T follicular helper cell (primary cell): ENCODE results near the gene PHETA1.
"Not testable (repeated sequence)": the region's sequence is repeated elsewhere in the genome, so short reads cannot be mapped to it uniquely, and the experiment has no call there.

Experiments
- DNase-seq: peaks from one replicate; pipeline ENCODE4 v3.0.0-alpha.2; 2020; ENCODE audit warnings: low read depth

The PHETA1 gene

DNA sequence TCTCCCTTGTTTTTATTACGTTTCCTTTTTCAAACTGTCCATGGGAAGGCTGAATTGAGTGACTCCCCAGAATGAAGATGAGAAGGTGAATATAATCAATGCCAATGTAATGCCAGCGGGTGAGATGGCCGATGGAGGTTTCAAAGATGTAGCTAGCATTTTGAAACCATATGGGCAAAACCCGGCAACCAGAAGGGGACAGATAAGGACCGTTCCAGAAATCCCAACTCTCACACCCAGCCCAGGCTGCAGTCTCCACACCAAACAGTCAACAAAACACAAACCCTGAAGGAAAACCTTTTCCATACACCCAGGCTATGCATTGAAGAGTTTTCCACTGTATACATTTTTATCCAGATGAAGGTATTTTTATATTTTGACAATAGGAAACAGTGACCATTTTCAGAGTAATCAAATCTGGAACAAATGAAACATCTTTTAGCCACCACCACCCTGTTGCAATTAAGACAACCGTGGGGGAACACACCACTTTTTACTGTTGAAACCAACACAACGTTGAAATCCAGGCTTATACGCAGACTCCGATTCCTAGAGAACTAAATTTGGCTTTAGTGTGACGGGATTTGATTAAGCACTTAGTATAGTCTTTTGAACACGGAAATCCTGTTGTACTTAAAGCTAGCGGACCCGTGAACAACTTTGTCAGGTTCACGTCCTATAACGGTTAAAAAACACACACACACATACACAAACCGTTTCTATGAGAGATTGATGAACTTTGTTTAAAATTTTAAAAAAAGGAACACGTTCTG, 19.0 kb downstream of the PHETA1 start:
- DNase-seq, result no peak

DNA sequence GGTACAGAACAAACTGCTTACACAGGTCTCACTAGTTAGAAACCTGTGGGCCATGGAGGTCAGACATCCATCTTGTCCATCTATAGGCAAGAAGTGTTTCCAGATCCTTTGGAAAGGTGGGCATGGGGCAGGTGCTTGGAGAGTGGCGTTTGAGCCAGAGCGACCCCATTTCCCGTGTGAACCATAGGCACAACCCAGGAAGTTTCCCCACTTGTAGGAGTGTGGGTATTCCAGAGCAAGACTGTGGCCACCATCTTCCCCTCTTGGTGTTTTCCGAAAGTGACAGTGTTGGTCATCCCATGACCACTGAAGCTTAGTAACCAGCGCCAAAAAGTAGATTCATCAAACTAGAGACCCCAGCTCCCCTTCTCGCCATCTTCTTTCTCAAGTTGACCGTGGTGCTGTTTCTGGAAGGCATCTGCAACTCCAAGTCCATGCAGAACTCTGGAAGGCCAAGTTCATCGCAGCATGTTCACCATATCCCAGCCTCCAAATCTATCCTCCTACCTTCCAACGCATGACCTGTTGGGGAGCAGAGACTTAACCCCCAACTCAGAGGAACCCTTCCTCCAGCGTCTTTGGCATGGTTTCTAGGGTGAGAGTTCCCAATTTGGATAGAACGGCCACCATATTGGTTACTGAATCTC, 19.7 kb downstream of the PHETA1 start:
- DNase-seq, result no peak

DNA sequence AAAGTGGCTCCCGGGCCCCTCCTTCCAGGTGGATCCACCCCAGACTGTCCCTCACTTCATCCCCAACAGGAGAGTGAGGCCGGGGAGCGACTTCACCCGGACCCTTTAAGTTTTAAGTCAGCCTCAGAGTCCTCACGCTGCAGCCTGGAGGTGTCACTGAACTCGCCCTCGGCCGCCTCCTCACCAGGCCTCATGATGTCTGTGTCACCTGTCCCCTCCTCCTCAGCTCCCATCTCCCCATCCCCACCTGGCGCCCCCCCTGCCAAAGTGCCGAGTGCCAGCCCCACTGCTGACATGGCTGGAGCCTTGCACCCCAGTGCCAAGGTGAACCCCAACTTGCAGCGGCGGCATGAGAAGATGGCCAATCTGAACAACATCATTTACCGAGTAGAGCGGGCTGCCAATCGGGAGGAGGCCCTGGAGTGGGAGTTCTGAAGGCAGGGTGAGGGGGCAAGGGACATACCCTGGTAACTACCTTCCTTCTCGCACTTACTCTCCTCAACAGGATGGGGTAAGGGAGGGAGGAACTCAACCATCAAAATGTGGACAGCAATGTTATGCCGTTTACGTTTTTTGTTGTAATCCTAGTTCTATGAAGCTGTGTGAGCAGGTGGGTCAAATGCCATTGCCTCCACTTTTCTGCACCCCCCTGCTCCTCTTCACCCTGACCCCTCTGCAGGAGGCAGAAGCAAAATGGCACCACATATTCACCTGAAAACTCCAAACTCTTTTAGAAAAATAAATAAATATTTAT, 20.8 kb downstream of the PHETA1 start:
- DNase-seq, result no peak

DNA sequence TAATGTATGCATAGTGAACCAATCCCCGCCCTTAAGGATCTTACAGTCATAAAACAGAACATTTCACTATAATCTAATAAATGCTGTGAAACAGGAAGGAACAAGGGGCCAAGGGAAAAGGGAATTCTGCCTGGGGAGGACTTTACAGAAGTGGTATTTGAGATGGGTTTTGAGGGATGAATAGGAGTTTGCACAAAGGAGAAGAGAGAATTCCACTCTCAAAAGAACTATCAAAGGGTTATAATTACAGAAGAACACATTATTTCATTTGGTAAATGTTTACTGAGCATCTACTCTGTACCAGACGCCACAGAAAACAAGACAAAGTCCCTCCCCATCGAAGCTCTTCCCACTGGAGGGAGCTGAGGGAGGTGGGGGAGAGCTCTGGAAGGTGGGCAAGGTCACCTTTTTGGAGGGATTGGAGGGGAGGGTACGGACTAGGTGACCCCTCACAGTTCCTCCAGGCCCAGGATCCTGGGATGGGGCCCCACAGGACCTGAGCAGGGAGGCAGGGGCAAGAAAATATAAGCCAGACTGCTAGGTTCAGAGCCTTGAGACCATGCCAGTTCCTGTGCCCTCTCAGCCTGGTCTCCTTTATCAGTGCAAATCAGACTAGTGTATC, 24.5 kb downstream of the PHETA1 start:
- no peak for DNase-seq

DNA sequence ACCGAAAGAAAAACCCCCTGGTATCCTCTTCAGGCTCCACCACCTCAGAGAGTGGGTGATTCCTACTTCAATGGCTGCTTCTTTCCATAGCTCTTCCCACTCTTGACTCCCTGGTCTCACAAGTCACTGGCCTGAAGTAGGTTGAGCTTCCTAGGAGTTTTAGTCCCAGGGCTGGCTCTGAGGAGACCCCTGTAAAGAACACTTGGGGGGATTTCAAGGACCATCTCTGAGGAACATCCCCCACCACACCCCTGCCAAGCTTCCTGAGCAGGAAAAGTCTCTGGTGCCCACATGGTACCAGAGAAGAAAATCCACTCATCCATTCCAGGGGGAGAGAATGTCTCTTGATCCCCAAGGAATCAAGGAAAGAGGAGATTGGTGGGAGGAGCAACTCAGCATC, 25.7 kb downstream of the PHETA1 start:
- no peak for DNase-seq

DNA sequence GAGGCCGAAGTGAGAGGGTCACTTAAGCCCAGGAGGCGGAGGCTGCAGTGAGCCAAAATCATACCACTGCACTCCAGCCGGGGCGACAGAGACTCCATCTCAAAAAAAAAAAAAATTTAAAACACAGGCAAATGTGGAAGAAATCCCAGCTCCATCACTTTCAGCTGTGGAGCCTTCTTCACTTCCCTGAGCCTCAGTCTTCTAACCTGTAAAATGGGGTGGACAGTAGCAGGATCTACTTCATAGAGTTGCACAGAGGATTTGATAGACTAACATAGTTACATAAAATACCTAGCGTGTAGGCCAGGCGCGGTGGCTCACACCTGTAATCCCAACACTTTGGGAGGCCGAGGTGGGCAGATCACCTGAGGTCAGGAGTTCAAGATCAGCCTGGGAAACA, 26.5 kb downstream of the PHETA1 start:
- DNase-seq, result no peak

DNA sequence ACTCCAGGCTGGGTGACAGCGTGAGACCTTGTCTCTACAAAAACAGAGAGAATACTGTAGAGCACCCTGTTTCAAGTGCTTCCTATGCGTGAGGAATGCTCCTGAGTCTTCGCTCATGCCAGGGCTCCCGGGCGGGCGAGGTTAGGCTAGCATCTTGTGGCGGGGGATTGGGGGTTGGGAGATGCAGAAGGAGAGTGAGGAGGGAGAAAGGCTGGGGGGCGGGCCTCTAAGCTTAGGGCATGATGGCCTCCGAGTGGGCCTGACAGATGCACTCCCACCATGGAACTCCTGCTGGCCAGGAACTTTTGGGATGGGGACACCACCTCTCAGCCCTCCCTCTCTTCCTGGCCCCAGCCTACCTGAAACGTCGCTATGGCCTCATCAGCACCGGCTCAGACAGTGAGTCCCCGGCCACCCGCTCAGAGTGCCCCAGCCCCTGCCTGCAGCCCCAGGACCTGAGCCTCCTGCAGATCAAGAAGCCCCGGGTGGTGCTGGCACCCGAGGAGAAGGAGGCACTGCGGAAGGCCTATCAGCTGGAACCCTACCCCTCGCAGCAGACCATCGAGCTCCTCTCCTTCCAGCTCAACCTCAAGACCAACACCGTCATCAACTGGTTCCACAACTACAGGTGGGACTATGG, 27.3 kb downstream of the PHETA1 start:
- no peak for DNase-seq

DNA sequence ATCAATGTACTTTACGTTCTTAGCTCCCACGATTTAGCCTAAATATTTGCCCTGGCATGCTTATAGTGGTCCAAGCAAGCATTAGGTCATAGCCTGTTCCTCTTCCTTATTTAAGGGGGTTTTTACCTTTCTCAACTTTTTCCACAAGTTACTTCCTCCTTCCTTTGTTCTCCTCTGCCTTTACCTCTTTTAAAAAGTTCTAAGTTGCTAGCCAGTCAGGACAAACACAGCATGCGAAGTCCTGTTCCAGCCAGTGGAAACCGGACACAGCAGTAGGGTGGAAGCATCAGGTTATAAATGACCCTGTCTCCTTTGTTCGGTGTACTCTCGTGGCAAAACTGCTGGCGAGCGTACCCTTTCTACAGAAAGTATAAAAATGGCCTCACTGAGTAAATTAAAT, 28.2 kb downstream of the PHETA1 start:
- DNase-seq, result not testable (repeated sequence)

DNA sequence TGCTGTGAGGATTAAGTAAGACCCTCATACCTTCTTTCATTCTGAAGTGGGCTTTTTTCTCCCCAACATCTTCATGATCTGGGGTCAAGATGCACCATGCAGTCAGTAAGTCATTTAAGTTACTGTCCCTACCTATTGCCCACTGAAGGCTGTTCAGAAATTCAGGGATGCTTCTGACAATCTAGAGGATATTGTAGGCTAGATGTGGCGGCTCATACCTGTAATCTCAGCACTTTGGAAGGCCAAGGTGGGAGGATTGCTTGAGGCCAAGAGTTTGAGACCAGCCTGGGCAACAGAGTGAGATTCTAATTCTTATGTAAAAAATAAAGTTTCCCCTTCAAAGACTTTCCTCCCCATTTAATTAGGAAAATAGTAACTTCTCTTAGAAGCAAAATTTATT, 28.7 kb downstream of the PHETA1 start:
- DNase-seq, result no peak

DNA sequence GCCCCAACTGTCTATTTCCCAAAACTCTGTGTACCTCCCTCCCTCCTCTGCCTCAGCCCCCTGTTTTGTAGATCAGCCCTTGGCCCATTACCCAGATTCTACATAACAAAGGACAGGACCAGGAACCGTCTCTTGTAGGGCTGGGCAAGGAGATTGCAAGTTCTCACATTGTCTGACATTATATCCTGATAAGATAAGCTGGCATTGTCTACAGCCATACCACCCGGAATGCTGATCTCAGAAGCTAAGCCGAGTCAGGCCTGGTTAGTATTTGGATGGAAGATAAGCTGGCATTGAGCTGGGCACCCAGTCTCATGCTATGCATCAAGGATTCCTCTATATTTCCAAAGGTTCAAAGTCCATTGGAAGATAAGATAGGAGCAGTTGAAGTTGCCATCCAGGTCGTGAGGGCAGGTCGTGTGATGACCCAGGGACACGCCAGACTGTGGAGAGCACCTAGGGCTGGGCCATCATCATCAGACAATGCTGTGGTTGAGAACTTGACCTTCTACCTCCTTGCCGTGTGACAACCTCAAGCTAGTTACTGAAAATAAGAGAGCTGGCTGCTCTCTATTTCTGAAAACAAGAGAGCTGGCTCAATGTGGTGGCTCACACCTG, 29.5 kb downstream of the PHETA1 start:
- no peak for DNase-seq

DNA sequence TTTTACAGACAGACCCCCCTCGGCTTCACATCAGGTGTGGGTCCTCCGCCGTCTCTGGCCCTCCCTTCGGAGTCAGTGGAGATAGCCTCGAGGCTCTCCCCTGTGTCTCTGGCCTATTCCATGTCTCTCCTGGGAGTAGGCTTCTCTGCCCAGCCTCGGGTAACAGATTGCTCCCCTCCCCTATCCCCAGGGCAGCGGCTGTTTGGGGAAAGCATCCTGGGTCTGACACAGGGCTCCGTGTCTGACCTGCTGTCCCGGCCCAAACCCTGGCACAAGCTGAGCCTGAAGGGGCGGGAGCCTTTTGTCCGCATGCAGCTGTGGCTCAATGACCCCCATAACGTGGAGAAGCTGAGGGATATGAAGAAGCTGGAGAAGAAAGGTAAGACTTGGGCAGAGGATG, 30.8 kb downstream of the PHETA1 start:
- no peak for DNase-seq

DNA sequence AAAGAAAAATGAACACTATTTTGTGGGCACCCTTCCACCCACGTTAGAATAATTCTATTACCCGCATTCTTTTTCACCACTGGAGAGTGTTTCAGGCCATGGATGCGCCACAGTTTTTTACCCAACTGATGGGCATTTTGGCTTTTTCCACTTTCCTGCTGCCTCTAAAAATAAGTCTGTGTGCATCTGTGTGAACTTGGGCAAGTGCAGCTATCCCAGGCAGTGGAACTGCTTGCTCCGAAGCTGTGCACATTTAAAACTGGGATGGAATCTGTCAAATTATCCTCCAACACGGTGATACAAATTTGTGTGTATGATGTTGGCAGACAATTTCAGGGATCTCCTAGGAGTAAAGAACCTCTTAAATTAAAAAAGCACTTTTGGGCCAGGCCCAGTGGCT, 31.5 kb downstream of the PHETA1 start:
- no peak for DNase-seq

DNA sequence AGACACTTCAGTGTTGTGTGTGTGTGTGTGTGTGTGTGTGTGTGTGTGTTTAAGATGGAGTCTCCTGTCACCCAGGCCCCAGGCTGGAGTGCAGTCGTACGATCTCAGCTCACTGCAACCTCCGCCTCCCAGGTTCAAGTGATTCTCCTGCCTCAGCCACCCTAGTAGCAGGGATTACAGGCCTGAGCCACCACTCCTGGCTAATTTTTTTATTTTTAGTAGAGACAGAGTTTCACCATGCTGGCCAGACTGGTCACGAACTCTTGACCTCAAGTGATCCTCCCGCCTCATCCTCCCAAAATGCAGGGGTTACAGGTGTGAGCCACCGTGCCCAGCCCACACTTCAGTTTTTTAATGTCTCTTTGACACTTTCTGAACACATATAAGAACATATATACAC, 32.5 kb downstream of the PHETA1 start:
- DNase-seq, result not testable (repeated sequence)

DNA sequence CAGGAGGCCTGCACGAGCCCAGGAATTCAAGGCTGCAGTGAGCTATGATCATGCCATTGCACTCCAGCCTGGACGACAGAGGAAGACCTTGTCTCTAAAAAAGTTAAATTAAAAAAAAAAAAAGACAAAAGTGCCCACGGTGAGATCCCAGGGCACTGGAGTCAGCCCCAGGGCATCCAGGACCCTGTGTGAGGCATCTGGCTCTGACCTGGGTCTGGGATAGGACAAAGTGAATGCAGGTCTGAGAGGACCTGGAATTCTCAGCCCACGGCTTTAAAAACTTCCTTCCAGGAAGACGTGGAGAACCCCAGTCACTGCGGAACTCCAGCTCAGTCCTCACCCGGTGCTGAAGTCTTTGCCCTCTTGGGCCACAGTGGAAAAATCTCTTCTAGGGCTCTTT, 33.1 kb downstream of the PHETA1 start:
- DNase-seq, result no peak

DNA sequence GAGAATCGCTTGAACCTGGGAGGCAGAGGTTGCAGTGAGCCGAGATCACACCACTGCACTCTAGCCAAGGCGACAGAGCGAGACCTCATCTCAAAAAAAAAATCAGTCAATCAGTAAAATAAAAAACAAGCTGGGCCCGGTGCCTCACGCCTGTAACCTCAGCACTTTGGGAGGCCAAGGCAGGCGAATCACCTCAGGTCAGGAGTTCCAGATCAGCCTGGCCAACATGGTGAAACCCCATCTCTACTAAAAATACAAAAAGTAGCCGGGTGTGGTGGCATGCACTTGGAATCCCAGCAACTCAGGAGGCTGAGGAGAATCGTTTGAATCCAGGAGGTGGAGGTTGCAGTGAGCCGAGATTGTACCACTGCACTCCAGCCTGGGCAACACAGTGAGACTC, 33.6 kb downstream of the PHETA1 start:
- DNase-seq, result not testable (repeated sequence)

DNA sequence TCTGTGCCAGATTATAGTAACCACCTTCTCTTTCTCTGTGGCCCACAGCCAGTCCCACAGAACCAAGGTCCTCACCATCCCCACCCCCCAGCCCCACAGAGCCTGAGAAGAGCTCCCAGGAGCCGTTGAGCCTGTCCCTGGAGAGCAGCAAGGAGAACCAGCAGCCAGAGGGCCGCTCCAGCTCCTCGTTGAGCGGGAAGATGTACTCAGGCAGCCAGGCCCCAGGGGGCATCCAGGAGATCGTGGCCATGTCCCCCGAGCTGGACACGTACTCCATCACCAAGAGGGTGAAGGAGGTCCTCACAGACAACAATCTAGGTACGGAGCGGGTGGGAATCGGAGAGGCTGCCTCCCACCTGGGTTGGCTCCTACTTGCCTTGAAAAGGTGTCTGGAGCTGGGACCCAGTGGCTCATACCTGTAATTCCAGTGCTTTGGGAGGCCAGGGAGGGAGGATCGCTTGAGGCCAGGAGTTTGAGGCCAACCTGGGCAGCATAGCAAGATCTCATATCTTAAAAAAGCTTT, 34.4 kb downstream of the PHETA1 start:
- no peak for DNase-seq

DNA sequence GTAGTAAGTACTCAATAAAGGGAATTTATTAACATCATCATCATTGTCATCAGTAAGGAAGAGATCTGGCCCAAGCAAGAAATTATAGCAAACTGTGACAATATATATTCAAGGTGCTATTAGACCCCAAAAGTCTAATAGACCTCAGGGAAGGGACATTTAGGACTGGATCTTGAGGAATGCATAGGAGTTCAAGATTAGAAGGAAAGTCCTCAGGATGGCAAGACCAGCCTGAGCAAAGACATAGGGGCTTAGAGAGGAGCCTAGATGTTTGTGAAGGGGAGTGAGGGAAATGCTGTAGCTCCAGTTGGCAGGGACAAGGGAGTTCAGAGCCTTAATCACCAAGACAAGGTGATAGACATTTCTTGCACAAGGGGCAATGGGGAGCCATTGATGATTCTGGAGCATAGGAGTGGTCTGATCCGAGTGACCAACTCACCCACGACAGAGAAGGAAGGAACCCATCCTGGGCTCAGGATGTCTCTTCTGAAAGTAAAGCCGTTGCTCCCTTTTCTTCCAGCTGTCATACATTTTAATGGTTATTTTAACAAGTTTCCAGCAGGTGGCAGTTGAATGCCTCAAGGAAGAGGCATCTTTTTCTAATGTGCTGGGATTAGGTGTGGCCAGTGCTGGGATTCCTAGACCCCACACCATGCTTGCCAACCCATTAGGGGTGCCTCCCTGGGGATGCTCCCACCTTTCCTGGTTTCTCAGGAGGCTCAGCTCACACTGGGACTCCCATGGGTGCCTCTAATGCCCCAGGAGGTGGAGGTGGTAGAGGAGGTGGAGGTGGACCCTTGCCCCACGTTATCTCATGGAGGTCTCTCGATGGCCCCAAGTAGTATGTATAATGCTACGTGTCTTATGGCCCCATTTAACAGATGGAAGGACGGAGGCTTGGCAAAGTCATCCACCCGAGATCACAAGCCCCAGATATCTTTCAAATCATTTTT, 37.8 kb downstream of the PHETA1 start:
- no peak for DNase-seq

DNA sequence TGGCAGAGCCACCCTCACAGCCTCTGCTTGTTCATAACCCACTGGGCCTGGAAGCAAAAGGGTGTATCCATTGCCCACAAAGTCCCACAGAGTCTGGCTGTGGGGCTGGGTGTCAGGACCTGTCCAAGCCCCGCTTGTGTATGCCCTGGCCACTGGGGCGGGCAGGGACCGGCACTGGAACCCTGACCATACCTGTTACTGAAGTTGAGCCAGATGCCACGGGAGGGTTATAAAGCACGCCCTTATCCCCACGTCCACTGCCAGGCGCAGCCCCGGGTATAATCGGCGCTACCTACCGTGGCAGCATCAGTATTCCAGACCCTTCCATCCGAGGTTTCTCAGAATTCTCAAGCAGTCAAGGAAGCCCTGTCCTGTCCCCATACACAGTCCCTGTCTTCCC, 40.8 kb downstream of the PHETA1 start:
- DNase-seq, result no peak

DNA sequence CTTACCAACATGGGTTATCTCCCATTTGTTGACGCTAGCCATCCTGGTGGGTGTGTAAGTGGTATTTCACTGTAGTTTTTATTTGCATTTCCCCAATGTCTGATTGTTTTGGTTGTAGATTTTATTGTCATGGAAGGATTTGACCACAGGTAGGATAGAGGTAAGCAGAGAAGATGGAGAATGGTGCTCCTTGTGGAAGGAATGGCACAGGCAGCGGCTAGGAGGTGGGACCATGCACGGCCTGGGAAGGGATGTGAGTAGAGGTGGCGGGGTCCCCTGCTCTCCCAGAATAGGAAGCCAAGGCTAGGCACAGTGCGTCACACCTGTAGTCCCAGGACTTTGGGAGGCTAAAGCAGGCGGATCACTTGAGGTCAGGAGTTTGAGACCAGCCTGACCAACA, 41.4 kb downstream of the PHETA1 start:
- no peak for DNase-seq
